Keratinocyte (primary cell): ENCODE data around the gene OIT3. TPM values are rescaled to one million over a fixed set of nuclear protein-coding genes. Genes with fewer than 3 reads are reported as not detected.

ENCODE experiments used
- DNase-seq: peaks from one replicate; pipeline ENCODE4 v3.0.0-alpha.2; 2011; ENCODE audit warnings: low read depth, missing footprints, low spot score
- FAIRE-seq: peaks from 2 replicates; lab custom pipeline; 2011; peaks lifted over from hg19 to GRCh38; lab: Jason Lieb, UNC
- H2AFZ ChIP-seq: 2 replicates; pipeline ENCODE4 v1.6.0; 2012; ENCODE audit warnings: low read length, control low read depth, inconsistent platforms; ENCODE audit not compliant: control insufficient read depth
- H3K27ac ChIP-seq: 2 replicates; pipeline ENCODE4 v1.5.1; 2011; ENCODE audit warnings: low read length; ENCODE audit not compliant: control insufficient read depth, insufficient read depth
- H3K27me3 ChIP-seq: 3 replicates; pipeline ENCODE4 v1.6.0; 2011; ENCODE audit warnings: low read length; ENCODE audit not compliant: control insufficient read depth, insufficient read depth; ENCODE audit errors: extremely low read depth
- H3K36me3 ChIP-seq, 2 experiments: 2 replicates in 1 of 2; 3 replicates in 1 of 2; pipeline ENCODE4 v1.5.1; 2011; ENCODE audit warnings: low read length in 2 of 2, mild to moderate bottlenecking in 1 of 2; ENCODE audit not compliant: control insufficient read depth in 2 of 2, insufficient read depth in 2 of 2; ENCODE audit errors: extremely low read depth in 1 of 2
- H3K4me1 ChIP-seq: 3 replicates; pipeline ENCODE4 v1.5.1; 2011; ENCODE audit warnings: low read length; ENCODE audit not compliant: control insufficient read depth, insufficient read depth; ENCODE audit errors: extremely low read depth
- H3K4me2 ChIP-seq: 3 replicates; pipeline ENCODE4 v1.6.0; 2011; ENCODE audit warnings: low read depth, low read length; ENCODE audit not compliant: control insufficient read depth, insufficient read depth; ENCODE audit errors: extremely low read depth
- H3K4me3 ChIP-seq, 3 experiments: fragments of 200-600 bp in 1 of 3; sonication (generic) in 1 of 3; 2 replicates in 2 of 3; 3 replicates in 1 of 3; pipeline ENCODE4 v1.5.1; 2011 to 2016; ENCODE audit warnings: low read length in 3 of 3, mild to moderate bottlenecking in 3 of 3, control low read depth in 2 of 3, inconsistent platforms in 1 of 3, low read depth in 1 of 3, mixed read lengths in 1 of 3, mixed run types in 1 of 3, moderate library complexity in 1 of 3; ENCODE audit not compliant: control insufficient read depth in 2 of 3, insufficient read depth in 2 of 3; ENCODE audit errors: extremely low read depth in 1 of 3
- H3K79me2 ChIP-seq: 2 replicates; pipeline ENCODE4 v1.6.0; 2012; ENCODE audit warnings: low read length; ENCODE audit not compliant: control insufficient read depth, insufficient read depth
- H3K9ac ChIP-seq: 3 replicates; pipeline ENCODE4 v1.6.0; 2011; ENCODE audit warnings: low read length; ENCODE audit not compliant: control insufficient read depth, insufficient read depth; ENCODE audit errors: extremely low read depth
- H3K9me1 ChIP-seq: 3 replicates; pipeline ENCODE4 v1.6.0; 2011; ENCODE audit warnings: low read length; ENCODE audit not compliant: control insufficient read depth, insufficient read depth; ENCODE audit errors: extremely low read depth
- H3K9me3 ChIP-seq: 2 replicates; pipeline ENCODE4 v1.5.1; 2012; ENCODE audit warnings: low read depth, low read length; ENCODE audit not compliant: control insufficient read depth
- H4K20me1 ChIP-seq: 3 replicates; pipeline ENCODE4 v1.6.0; 2011; ENCODE audit warnings: low read length; ENCODE audit not compliant: control insufficient read depth, insufficient read depth; ENCODE audit errors: extremely low read depth
- CTCF ChIP-seq, 3 experiments: IDR thresholded peaks in 1 of 3; conservative IDR thresholded peaks in 1 of 3; optimal IDR thresholded peaks in 1 of 3; 2 replicates in 2 of 3; 3 replicates in 1 of 3; pipeline versions ENCODE3 to v1.5.1; 2011; ENCODE audit warnings: low read length in 3 of 3, mild to moderate bottlenecking in 3 of 3, moderate library complexity in 2 of 3, control low read depth in 1 of 3, inconsistent platforms in 1 of 3; ENCODE audit not compliant: insufficient read depth in 2 of 3; ENCODE audit errors: extremely low read depth in 1 of 3
- EZH2 ChIP-seq: IDR thresholded peaks from one replicate; pipeline ENCODE4 v1.6.1; 2012; ENCODE audit warnings: inconsistent platforms, mild to moderate bottlenecking, low read length, moderate library complexity
- dilution Hi-C: fragments of 300-500 bp; cut with MboI; formaldehyde crosslinking; loops from one replicate; pipeline ENCODE4 v1.7.0; 2020; ENCODE audit warnings: low sequenced_read_pairs; ENCODE audit not compliant: extremely low pct_ligation_motif_present
- polyA plus RNA-seq, 5 experiments: library from polyadenylated mRNA; depleted of rRNA in 3 of 5; stranded (reverse) in 3 of 5; stranded (forward) in 1 of 5; unstranded in 1 of 5; fragments of >200 nt; gene quantifications; 1 replicate in 1 of 5; 2 replicates in 3 of 5; 3 replicates in 1 of 5; pipeline versions ENCODE4 v1.2.1 to v1.2.3, GENCODE V29; 2011 to 2012; ENCODE audit warnings: missing spikeins in 2 of 5, low read depth in 1 of 5, low replicate concordance in 1 of 5

The OIT3 gene
- polyA plus RNA-seq, 1 donor (not counting 4 experiments of a cell fraction or from before 2014, with no cell fraction given): 0.05 TPM

GRCh38 chr10:72932259-72933015 lies 38.9 kb downstream of the OIT3 start:
- Histone ChIP-seq H4K20me1 (no peaks in the 10 kb centered on the region), H3K4me1 (no peaks in the 10 kb centered on the region), H3K27ac (no peak overlapping the region), H3K4me2 (no peak overlapping the region), H3K36me3 (peaks cover 0 to 1% of the 10 kb centered on the region in 2 experiments), H3K27me3 (no peaks in the 10 kb centered on the region), H3K9me3 (no peaks in the 10 kb centered on the region), H3K4me3 (no peak overlapping the region), H3K9me1 (no peaks in the 10 kb centered on the region), H3K79me2 (no peaks in the 10 kb centered on the region), H3K9ac (no peak overlapping the region), H2AFZ (no peak overlapping the region)
- dilution Hi-C loops: no loop called here
- FAIRE-seq (no peak), DNase-seq (no peak)
- TF ChIP-seq CTCF (optimal IDR thresholded peaks at IDR 0.05 in 1 of 3, IDR thresholded peaks at IDR 0.05 in 1 of 3, conservative IDR thresholded peaks at IDR 0.05 in 1 of 3; ENCODE audit: extremely low read depth in 1 of 3, insufficient read depth in 2 of 3, low read length in 3 of 3) (no peak), EZH2 (no peak)

- Histone ChIP-seq H3K36me3 (peaks cover 0 to 1% of the 10 kb centered on the region in 2 experiments), H3K9ac (no peak overlapping the region), H3K4me1 (no peaks in the 10 kb centered on the region), H3K9me1 (no peaks in the 10 kb centered on the region), H3K27me3 (no peaks in the 10 kb centered on the region), H4K20me1 (no peaks in the 10 kb centered on the region), H3K9me3 (no peaks in the 10 kb centered on the region), H3K79me2 (no peaks in the 10 kb centered on the region), H3K4me2 (no peak overlapping the region), H2AFZ (no peak overlapping the region), H3K4me3 (no peak overlapping the region), H3K27ac (no peak overlapping the region)
- TF ChIP-seq EZH2 (no peak), CTCF (optimal IDR thresholded peaks at IDR 0.05 in 1 of 3, IDR thresholded peaks at IDR 0.05 in 1 of 3, conservative IDR thresholded peaks at IDR 0.05 in 1 of 3; ENCODE audit: extremely low read depth in 1 of 3, insufficient read depth in 2 of 3, low read length in 3 of 3) (no peak)
- FAIRE-seq (no peak), DNase-seq (no peak)
- dilution Hi-C loops: no loop called here
These were observed 41.8 kb downstream of the OIT3 start for GRCh38 chr10:72935361-72935760.
